ENCODE data around the gene SLC14A1. TPM values are rescaled to one million over a fixed set of nuclear protein-coding genes. Genes with fewer than 3 reads are reported as not detected.

SLC14A1 gene
- 28.6 and 43.4 TPM in 2 replicates for total RNA-seq (2014; rRNA removed; shearing (Covaris generic))

DNA sequence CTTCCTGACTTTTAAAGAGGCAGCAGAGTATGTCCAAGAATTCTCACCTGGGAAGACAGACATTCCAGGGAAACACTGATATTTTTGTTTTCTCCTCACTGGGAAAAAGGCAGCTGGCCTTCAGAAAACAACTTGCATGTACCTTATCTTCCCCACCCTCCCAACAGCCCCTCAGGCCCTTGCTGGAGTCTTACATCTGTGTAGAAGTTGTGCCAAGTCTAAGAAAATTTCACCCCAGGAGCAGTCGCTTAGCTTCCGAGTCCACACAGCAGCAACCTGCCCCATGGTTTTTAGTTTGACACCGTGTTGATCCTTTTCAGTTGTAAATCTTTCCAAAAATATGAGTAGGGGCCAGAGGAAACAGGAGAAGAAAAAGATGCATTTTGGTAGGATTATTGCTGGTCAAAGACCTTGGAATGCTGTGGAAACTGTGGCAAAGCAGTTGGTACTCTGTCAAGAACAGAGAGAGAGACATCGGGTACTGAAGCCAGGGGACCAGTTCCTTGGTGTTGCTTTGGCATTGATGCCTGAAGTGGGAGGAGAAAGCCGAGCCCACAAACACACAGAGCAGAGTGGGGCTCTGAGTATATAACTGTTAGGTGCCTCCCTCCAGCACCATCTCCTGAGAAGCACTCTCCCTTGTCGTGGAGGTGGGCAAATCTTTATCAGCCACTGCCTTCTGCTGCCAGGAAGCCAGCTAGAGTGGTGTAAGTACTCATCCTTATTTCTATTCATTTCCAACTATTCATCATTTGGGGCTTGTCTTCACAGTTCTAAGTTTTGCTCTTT, at the start of gene SLC14A1:
TSS of gene SLC14A1 (plus strand) at position 615 of the 789 bp plus-strand sequence. CDS start 6,140 bp downstream, outside the sequence.
- DNase-seq (ENCODE audit: low read depth) = peak; percentile 39

DNA sequence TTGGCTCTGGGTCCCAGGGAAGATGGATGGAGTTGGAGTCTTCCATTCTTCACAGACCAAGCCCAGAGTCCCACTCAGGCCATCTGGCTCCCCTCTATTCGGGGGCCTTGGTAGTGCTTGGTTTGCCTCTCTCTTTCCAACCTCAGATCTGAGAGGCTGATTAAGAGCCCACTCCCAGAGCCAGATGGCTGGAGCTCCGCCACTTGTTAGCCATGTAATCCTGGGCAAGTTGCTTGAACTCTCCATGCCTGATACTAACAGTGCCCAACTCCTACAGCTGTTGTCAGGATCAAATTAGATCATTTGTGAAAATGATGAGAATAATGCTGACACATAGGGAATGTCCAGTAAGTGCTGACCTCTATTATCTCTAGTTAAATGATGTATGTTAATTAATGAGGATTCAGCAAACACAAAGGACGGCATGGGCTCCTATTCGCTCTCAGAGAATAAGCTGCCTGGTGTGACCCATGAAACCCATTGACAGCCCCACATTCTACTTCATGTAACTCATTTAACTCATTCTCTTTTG, 46.6 kb upstream of the SLC14A1 start:
- no peak for DNase-seq (ENCODE audit: low read depth)

DNA sequence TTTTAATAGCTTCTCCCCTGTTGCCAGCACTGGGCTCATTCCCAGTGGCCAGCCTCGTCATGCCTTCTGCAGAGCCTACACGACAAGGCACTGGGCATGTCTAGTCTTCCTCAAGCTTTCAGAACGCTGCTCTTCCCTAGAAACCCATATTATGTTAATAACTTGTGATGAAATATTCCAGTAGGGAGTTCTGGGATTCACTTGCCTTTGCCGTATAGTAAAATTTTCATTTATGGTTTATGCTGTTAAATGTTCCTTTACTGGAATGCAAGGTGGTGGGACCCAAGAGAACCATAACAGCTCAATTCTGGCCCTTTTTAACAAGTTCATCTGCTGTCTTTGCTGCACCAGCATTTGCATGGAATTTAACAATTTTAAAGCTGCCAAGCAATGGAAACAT, 45.5 kb upstream of the SLC14A1 start:
- no peak for DNase-seq (ENCODE audit: low read depth)

DNA sequence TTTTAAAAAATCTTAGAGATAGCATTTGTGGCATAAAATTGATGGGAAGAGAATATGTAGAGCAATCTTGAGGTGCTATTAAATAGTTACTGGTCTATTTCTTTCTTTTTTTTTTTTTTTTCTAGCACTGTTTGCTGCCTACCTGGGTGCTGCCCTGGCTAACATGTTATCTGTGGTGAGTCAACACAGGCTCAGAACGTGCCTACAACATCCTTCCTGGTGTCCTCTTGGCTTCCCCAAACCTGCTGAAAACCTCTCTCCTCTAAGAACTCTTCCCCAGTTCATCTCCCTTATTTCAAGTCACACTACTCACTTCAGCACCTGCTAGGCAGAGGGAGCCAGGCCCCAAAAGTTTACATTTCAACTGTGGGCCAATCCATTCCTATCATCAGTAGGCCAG, 45.1 kb upstream of the SLC14A1 start:
- no peak for DNase-seq (ENCODE audit: low read depth)

DNA sequence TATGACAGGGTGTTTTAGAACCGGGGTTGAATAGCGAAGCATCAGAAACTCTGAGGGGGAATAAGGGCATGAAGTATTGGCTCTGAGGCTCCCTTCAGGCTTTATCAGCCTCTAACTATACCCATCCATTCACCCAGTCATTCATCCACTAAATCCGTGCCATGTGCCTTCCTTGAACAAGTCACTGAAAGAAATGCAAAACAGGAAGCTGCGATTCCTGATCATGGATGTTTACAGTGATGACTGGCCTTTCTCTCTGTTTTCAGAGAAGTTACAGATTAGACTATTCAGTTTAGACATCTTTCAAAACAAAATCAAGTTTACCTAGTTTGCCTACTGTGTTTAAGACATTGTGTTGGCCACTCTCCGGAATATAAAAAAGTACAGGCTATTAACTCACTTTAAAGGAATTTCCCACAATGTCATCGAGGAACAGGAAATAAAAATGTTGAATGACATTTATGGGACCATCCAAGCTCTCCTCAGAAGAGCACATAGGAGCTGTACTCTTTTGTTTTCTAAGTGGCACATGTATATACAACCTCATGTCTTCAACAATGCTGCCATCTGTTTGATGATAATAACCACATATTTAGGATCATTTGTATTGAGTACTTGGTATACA, 43.8 kb upstream of the SLC14A1 start:
- no peak for DNase-seq (ENCODE audit: low read depth)

DNA sequence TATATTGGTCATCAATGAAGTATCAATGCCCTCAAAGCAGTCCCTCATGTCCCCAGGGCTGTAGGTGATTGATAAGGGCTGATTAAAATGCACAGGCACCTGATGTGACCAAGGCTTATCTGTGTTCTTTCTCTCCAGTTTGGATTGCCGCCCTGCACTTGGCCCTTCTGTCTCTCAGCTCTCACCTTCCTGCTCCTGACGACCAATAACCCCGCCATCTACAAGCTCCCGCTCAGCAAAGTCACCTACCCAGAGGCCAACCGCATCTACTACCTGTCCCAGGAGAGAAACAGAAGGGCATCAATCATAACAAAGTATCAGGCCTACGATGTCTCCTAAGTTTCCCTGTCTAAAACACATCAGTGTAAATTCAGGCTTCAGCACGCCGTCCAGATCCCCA, 41.8 kb upstream of the SLC14A1 start:
- DNase-seq (ENCODE audit: low read depth) = no peak

DNA sequence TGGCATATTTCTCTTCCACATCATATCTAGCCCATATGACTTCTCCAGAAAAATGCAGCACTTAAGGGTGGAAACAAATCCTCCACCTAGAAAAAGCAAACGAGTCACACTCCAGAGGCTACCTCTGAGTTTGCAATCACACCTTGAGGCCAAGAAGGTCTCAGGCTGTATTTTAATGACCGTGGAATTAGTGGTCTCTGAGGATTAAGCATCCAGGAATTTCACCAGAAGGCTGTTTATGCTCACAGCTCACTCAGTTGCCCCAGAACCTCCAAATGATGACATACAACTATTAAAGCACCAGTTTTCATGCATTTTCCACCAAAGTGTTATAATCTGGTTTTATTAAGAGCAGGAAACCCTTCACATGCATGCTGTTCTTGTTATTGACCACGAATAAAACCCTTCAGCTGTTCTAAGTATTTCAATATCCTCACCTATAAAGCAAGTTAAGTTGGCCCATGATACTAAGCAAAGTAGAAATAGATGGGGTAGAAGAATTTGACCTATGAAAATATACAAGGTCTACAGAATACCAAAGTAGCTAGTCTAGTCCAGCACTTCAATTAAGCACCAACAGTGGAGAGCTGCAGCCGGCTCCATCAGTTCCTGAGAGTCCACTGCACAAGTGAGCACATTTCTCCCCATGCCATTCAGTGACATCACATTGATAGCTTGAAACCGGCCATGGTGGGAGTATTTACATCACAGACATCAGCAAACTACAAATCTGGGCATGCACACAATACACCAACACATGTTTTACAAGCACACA, 39.5 kb upstream of the SLC14A1 start:
- no peak for DNase-seq (ENCODE audit: low read depth)

DNA sequence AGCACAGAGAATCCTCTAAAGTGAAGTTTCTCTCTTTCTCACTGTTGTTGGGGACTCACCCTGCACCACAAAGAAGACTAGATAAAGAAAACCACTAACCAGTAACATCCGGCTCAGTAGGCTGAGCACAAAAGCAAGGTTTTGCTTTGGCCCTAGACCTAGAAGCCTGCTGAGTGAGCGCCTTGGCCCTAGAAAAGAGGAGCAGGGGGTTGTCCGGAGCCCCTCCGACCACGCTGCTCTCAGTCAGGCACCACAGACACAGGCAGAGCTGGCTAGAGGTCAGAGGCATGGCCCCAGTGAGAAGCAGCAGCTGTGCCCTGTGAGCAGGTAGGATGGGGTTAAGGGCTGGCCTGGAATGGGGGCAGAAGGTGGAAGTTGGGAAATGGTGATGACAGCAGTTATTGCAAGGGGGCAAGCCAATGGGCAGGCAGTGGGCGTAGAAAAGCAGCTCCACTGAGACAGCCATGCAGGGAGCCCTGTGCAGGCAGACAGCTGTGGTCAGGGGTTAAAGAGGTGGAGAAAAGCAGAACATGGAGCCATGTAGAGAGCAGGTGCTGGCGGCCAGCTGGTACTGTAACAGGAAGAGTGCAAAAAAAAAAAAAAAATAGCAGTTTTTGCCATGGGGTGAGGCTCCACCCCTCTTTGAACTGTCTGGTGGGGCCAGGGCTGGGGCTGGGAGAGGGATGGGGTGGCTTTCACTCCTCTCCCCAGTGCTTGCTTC, 36.9 kb upstream of the SLC14A1 start:
- DNase-seq (ENCODE audit: low read depth) = no peak

DNA sequence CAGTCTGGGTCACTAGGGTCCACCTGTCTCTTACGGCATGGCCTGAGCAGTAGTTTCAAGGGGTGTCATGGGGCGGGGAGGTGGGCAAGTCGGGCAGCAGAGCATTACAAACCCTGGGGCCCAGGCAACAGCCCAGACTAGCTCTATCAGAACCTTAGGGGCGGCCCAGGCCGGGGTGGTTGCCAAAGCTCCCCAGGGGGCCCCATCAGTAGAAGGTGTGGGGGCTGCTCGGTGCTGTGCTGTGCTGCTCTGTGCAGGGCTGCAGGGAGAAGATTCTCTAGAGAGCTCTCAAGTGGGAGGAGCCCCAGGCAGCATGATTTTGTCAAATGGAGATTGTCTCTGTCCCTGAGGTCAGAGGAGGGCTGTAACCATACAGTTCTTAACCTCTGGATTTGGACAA, 36.4 kb upstream of the SLC14A1 start:
- DNase-seq (ENCODE audit: low read depth) = no peak

DNA sequence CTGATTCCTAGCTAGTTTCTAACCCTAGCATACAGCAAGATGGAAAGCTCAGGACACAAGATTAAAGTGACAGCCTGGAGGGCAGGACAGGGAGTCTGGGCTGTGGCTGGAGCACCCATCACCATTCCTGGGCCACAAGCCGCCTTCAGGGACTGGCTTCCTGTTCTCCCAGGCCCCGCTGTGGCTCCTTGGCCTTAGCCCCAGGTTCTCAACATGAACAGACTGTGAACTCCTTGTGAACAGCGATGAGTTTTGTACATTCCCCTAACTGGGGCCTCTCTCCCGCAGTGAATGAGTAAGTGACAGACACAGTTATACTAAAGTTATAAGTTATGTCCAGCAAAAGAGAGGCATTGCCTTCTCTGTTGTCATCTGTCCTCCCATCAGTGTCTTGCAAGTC, 35.9 kb upstream of the SLC14A1 start:
- DNase-seq (ENCODE audit: low read depth) = peak; percentile 24

DNA sequence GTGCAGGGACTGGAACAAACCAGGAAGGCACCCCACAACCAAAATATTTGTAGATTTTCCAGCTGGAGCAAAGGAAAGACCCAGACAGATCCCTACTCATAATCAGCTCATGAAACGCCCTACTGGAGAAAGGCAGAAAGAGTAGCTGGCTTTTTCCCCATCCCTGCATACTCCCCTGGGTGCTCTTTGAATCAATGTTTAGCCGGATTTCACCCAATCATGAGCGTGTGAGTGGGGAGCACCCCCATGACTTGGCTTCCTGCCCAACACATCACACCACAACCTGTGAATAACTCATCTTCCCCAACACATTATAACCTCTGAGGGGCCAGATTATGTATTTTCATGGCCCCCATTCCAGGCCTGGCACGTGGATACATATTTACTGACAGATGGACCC, 35.1 kb upstream of the SLC14A1 start:
- DNase-seq (ENCODE audit: low read depth) = peak; percentile 24

DNA sequence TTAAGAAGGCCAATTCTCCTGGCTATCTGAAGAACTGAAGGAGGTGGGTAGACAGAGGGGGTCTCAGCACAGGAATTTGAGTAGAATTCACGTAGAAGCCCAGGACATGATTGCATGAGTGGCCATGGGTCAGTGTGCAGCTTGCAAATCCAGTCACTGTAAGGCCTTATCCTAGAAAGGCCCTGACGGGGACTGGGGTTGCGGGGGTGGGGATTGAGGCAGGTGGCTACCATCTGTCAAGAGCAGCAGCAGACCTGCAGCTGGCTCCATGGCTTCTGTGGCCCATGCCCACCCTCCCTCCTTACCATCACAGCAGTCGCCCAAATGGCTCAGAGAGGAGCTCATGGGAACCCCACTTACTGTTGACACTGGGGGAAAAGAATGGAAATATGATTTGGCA, 34.6 kb upstream of the SLC14A1 start:
- no peak for DNase-seq (ENCODE audit: low read depth)

DNA sequence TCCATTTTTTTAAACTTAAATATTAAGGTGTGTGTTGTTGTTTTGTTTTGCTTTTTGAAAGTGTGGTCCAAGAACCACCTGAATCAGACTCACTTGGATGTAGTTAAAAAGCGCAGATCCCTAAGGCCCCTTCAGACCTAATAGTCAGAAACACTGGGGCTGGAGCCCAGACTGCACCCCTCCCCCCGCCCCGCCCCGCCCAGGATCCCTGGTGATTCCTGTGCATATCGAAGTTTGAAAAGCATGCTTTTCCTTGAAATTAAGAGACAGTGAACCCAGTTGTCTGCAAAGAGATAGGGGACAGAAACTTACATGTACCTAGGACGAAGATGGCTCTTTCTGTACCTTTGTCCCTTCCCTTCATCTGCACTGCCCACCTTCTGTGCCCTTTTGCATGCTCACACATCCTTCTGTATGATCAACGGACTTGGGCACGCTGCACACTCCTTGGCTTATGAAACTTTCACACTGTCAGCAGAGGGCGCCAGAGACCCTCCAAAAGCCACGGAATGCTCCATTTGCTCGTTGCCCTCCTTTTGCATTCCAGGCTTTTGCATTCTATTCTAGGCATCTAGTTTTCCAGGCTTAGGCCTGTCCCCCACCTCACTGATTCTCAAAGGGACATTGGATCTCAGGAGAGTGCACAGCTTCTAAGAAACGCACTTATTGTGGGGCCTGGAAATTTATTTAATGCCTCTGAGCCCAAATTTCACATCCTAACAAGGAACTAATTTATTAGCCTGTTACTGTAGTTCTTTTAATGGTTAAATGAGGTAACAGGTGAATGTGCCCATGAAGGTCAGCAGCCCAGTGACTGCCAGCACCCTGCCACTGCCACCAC, 32.8 kb upstream of the SLC14A1 start:
- peak; percentile 75 for DNase-seq (ENCODE audit: low read depth)

DNA sequence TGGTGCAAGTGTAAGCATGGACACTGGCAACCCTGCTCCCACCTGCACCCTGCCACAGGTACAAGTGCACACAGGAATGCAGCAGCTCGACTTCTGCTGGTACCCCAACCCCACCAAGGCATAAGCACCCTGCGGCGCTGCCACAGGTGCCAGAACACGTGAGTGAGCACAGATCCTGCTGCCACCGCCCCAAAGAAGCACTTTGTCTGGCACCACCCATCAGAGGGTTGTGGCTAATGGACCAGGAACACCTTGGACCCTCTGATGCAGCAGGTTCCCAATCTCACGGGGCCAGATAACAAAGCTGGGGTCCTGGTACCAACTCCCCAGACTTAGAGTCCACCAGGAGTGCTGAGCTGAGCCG, 32.2 kb upstream of the SLC14A1 start:
- DNase-seq (ENCODE audit: low read depth) = no peak

DNA sequence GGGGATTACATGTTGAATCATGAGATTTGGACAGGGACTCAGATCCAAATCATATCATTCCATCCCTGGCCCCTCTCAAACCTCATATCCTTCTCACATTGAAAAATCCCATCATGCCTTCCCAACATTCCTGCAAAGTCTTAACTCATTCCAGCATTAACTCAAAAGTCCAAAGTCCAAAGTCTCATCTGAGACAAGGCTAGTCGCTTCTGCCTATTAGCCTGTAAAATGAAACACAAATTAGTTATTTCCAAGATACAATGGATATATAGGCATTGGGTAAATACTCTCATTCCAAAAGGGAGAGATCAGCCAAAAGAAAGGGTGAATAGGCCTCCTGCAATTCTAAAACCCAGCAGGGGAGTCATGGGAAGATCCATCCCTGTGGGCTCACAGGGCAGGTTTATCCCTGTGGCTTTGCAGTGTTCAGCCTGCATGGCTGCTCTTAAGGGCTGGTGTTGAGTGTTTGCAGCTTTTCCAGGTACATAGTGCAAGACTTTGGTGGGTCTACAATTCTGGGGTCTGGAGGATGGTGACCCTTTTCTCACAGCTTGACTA, 21.2 kb upstream of the SLC14A1 start:
- no peak for DNase-seq (ENCODE audit: low read depth)

DNA sequence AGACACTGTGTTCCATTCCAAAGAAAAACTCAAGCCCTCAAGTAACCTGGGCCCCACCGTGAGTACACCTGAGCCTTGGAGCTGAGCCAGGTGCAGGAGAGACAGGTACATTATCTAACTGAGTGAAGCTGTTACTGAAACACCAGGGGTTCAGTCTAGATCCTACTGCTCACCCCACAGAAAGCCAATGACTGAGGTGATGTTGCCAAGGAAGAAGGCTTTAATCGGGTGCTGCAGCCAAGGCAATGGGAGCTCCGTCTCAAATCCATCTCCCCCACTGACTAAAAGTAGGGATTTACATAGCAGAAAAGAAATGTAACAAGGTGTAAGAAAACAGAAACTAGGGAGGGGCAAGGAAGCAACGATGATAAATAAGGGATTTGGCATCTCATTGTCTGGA, 15.2 kb upstream of the SLC14A1 start:
- DNase-seq (ENCODE audit: low read depth) = no peak

DNA sequence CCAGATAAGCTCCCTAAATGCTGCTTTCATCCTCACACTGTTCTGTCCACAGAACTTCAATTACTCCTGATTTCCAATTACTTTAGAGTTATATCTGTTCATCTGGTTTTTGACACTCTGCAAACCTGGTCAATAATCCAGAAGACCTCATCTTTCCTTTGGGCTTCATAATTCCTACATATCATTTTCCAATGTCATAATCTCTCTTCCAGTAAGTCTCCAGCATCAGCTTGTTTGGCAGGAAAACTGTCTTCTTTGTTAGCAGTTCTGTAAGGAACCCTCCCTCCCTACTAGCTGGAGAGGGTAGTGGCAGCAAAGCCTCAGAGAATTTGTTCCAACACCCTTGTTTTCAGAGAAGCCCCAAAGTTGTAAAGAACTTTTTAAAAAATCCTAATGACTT, 11.9 kb upstream of the SLC14A1 start:
- no peak for DNase-seq (ENCODE audit: low read depth)

DNA sequence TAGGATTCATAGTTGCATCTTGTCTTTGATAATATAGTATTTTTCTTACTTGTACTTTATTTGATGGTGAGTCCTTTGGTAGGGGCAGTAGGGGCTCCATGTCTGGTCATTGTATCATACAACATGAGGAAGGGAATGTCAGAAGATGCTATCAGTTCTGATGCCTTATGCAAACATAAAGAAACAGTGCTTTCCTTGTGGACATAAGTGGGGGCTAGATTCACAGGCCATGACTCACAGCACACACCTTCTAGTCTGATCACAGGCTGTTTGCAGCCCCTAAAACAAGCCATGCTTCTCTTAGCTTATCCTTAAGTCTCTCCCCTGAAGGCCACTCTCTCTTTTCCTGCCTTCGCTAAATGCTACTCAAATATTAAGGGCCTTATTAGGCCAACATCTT, 10.7 kb upstream of the SLC14A1 start:
- peak; percentile 44 for DNase-seq (ENCODE audit: low read depth)

DNA sequence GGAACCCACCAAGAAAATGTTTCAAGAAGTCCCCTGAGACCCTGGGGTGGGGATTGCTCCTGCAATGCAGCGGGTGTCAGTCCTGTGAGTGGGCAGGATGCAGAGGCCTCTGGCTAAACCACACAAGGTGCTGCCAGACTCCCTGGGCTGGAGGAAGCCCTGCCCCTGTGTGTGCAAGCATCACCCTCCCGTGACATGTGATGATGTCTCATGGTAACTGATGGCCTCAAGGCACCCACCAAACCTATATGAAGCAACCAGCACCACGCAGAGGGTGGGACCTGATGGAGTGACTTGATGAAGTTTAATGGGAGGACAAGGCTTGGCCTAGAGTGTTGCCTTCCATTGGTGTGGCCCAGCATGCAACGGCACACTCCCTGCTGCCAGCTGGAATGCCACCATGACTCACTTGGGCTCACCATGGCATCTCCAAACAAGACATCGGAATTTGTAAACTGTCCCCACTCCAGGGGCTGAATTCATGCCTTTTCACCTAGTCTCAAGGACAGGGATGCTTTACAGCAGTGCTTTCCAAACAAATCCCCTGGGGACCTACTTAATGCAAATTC, 8.7 kb upstream of the SLC14A1 start:
- peak; percentile 98 for DNase-seq (ENCODE audit: low read depth)

DNA sequence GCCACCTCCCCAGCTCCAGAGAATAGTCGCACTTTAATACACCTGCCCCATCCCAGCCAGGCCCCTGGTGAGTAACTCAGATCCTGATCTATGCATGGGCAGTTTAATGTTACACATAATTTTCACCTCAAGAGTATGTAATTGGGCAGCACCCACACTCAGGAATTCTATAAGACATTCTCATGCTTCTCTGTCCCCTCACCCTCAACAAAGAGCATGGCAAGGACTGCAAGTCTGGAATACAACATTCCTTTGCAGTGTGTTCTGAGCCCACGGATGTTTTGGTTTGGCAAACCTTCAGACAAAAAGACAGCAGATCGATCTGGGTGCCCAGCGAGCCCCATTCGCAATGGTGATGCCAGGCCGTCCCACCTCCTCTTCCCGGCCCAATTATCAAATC, 4.9 kb upstream of the SLC14A1 start:
- peak; percentile 54 for DNase-seq (ENCODE audit: low read depth)
